ENCODE measurements around the gene YTHDF1. TPM values are rescaled to one million over a fixed set of nuclear protein-coding genes. Genes with fewer than 3 reads are reported as not detected.

Gene YTHDF1
- polyA plus RNA-seq, 1 donor from 2014 or later: 36.9 TPM

DNA sequence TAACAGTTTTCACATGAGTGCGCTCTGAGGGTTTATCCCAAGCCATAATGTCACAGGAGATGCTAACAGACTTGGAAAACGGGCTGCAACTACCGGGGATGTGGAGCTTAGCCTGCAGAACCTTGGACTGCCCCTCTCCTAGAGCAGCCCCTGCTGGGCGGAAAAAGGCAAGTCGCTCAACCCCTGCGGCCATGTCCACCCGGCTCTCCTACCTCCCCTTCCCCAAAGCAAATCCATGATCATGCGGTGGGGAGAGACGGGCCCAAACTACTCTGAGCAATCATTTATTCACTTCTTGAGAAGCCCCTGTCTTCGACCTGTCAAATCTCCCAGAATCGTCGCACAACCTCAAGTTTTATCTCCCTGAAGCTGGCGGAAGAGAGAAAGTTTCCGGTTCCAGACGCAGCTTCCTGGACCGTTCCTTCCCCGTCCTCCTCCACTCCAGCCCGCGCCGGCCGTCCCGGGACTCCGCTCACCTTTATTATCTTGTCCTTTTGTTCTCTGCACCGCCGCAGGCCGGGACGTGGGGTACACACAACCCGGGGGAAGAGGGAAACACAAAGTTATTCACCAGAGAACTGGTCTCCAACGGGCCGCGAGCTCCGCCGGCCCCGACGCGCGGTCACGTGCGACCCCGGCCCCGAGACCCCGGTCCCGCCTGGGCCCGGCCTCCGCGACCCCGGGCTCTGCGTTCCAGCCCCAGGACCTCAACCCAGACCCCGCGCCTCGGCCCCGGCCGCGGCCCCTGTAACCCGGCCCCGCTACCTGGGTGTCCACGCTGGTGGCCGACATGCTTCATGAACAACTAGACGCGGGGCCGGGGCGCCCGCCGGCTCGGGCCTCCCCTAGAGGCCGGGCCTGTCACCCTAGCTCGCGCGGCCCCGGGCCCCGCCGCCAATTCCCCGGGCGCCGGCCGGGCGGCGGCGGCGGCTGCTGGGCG lies 560 bp downstream of the YTHDF1 start:
- Histone ChIP-seq H3K9me3 (ENCODE audit: low read length) (no peaks in the 10 kb centered on the region), H3K36me3 (ENCODE audit: insufficient read depth, low read length) (no peaks in the 10 kb centered on the region), H3K9me2 (ENCODE audit: insufficient read depth, low read length) (no peaks in the 10 kb centered on the region), H3K27me3 (ENCODE audit: insufficient read depth, low read depth, low read length) (no peaks in the 10 kb centered on the region), H3K79me2 (replicated peaks; ENCODE audit: insufficient read depth, low read length) (peaks cover 43% of the 10 kb centered on the region), H3K27ac (ENCODE audit: low read length) (peak overlapping the region; percentile 48), H3F3A (ENCODE audit: insufficient read depth, low read length, poor library complexity, severe bottlenecking) (no peaks in the 10 kb centered on the region), H2AFZ (ENCODE audit: low read depth, low read length) (no peak overlapping the region), H4K20me1 (ENCODE audit: insufficient read depth) (peaks cover 6% of the 10 kb centered on the region), H3K4me2 (ENCODE audit: low read length) (peak overlapping the region; percentile 72), H3K9ac (ENCODE audit: low read length) (peak overlapping the region; percentile 77), H3K4me3 (ENCODE audit: low read length) (peak overlapping the region; percentile 76)
- no peak for TF ChIP-seq SMC3 (conservative IDR thresholded peaks at IDR 0.05; ENCODE audit: poor library complexity)
- TF ChIP-seq, protein P1, sequence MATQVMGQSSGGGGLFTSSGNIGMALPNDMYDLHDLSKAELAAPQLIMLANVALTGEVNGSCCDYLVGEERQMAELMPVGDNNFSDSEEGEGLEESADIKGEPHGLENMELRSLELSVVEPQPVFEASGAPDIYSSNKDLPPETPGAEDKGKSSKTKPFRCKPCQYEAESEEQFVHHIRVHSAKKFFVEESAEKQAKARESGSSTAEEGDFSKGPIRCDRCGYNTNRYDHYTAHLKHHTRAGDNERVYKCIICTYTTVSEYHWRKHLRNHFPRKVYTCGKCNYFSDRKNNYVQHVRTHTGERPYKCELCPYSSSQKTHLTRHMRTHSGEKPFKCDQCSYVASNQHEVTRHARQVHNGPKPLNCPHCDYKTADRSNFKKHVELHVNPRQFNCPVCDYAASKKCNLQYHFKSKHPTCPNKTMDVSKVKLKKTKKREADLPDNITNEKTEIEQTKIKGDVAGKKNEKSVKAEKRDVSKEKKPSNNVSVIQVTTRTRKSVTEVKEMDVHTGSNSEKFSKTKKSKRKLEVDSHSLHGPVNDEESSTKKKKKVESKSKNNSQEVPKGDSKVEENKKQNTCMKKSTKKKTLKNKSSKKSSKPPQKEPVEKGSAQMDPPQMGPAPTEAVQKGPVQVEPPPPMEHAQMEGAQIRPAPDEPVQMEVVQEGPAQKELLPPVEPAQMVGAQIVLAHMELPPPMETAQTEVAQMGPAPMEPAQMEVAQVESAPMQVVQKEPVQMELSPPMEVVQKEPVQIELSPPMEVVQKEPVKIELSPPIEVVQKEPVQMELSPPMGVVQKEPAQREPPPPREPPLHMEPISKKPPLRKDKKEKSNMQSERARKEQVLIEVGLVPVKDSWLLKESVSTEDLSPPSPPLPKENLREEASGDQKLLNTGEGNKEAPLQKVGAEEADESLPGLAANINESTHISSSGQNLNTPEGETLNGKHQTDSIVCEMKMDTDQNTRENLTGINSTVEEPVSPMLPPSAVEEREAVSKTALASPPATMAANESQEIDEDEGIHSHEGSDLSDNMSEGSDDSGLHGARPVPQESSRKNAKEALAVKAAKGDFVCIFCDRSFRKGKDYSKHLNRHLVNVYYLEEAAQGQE (IDR thresholded peaks at IDR 0.05; ENCODE audit: borderline replicate concordance): no peak
- TF ChIP-seq, protein P2, sequence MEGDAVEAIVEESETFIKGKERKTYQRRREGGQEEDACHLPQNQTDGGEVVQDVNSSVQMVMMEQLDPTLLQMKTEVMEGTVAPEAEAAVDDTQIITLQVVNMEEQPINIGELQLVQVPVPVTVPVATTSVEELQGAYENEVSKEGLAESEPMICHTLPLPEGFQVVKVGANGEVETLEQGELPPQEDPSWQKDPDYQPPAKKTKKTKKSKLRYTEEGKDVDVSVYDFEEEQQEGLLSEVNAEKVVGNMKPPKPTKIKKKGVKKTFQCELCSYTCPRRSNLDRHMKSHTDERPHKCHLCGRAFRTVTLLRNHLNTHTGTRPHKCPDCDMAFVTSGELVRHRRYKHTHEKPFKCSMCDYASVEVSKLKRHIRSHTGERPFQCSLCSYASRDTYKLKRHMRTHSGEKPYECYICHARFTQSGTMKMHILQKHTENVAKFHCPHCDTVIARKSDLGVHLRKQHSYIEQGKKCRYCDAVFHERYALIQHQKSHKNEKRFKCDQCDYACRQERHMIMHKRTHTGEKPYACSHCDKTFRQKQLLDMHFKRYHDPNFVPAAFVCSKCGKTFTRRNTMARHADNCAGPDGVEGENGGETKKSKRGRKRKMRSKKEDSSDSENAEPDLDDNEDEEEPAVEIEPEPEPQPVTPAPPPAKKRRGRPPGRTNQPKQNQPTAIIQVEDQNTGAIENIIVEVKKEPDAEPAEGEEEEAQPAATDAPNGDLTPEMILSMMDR (IDR thresholded peaks at IDR 0.05; ENCODE audit: poor library complexity, severe bottlenecking): peak; percentile 47
- peak; percentile 41 for TF ChIP-seq RAD21 (conservative IDR thresholded peaks at IDR 0.05)
- no peak for TF ChIP-seq MXI1 (conservative IDR thresholded peaks at IDR 0.05; ENCODE audit: poor library complexity, severe bottlenecking)

GRCh38 chr20:63214514-63214913 lies 1.4 kb downstream of the YTHDF1 start:
- H3F3A ChIP-seq (ENCODE audit: insufficient read depth, low read length, poor library complexity, severe bottlenecking): no peaks in the 10 kb centered on the region
- no peaks in the 10 kb centered on the region for H3K36me3 ChIP-seq (ENCODE audit: insufficient read depth, low read length)
- peaks cover 50% of the 10 kb centered on the region for H3K79me2 ChIP-seq (replicated peaks; ENCODE audit: insufficient read depth, low read length)
- TF ChIP-seq EP300 (conservative IDR thresholded peaks at IDR 0.05; ENCODE audit: poor library complexity, severe bottlenecking) (no peak), MXI1 (conservative IDR thresholded peaks at IDR 0.05; ENCODE audit: poor library complexity, severe bottlenecking) (no peak), TAF1 (IDR thresholded peaks at IDR 0.05; ENCODE audit: low read depth) (no peak), POLR2AphosphoS5 (IDR thresholded peaks at IDR 0.05) (no peak), SMC3 (conservative IDR thresholded peaks at IDR 0.05; ENCODE audit: poor library complexity) (no peak), RAD21 (conservative IDR thresholded peaks at IDR 0.05) (no peak), EZH2 (IDR thresholded peaks at IDR 0.05; ENCODE audit: borderline replicate concordance, insufficient read depth, low read length, poor library complexity, severe bottlenecking) (no peak)
- TF ChIP-seq, protein P1 (IDR thresholded peaks at IDR 0.05; ENCODE audit: borderline replicate concordance): no peak
- TF ChIP-seq, protein P2 (IDR thresholded peaks at IDR 0.05; ENCODE audit: poor library complexity, severe bottlenecking): no peak
- H3K4me3 ChIP-seq (ENCODE audit: low read length): peak overlapping the region; percentile 76
- no peak overlapping the region for H3K27ac ChIP-seq (ENCODE audit: low read length)
- H2AFZ ChIP-seq (ENCODE audit: low read depth, low read length): no peak overlapping the region
- H3K4me2 ChIP-seq (ENCODE audit: low read length): peak overlapping the region; percentile 72
- no peaks in the 10 kb centered on the region for H3K27me3 ChIP-seq (ENCODE audit: insufficient read depth, low read depth, low read length)
- H3K9me2 ChIP-seq (ENCODE audit: insufficient read depth, low read length): no peaks in the 10 kb centered on the region
- H3K9ac ChIP-seq (ENCODE audit: low read length): peak overlapping the region; percentile 77
- H4K20me1 ChIP-seq (ENCODE audit: insufficient read depth): peaks cover 9% of the 10 kb centered on the region
- no peaks in the 10 kb centered on the region for H3K9me3 ChIP-seq (ENCODE audit: low read length)

Measured in neural cell (in vitro differentiated cells).